H1 (cell line): ENCODE measurements around the gene BCO1. TPM values are rescaled to one million over a fixed set of nuclear protein-coding genes. Genes with fewer than 3 reads are reported as not detected.

Source experiments
- CTCF ChIA-PET: fragments of 300-600 bp; sonication (Branson Sonifier 250); formaldehyde crosslinking; loops from one replicate; lab custom pipeline; 2021; ENCODE audit not compliant: partially characterized antibody; lab: Charles Lee
- POLR2A ChIA-PET: fragments of 300-600 bp; sonication (Branson Sonifier 250); formaldehyde crosslinking; loops from one replicate; lab custom pipeline; 2021; ENCODE audit warnings: inconsistent platforms; ENCODE audit not compliant: partially characterized antibody; lab: Charles Lee
- DNase-seq, 2 experiments: peaks; one replicate each; pipeline versions ENCODE4 v3.0.0 to v3.0.0-alpha.2; 2010 to 2022; ENCODE audit warnings: low spot score in 2 of 2, low read depth in 1 of 2, mixed read lengths in 1 of 2
- FAIRE-seq: peaks from 2 replicates; lab custom pipeline; 2011; peaks lifted over from hg19 to GRCh38; lab: Jason Lieb, UNC
- H2AFZ ChIP-seq: 2 replicates; pipeline ENCODE4 v1.8.1; 2012; ENCODE audit warnings: low read length, inconsistent platforms
- H2AK5ac ChIP-seq: 2 replicates; pipeline ENCODE4 v1.6.1; 2013; ENCODE audit warnings: low read depth, low read length
- H2BK120ac ChIP-seq: replicated peaks from 2 replicates; pipeline ENCODE3; 2013; ENCODE audit warnings: low read depth, low read length, inconsistent platforms
- H2BK12ac ChIP-seq: 2 replicates; pipeline ENCODE4 v1.6.1; 2013; ENCODE audit warnings: low read depth, low read length
- H2BK15ac ChIP-seq: 2 replicates; pipeline ENCODE4 v1.6.1; 2013; ENCODE audit warnings: low read length
- H2BK20ac ChIP-seq: 2 replicates; pipeline ENCODE4 v1.6.1; 2013; ENCODE audit warnings: low read length
- H2BK5ac ChIP-seq: 2 replicates; pipeline ENCODE4 v1.6.1; 2013; ENCODE audit warnings: low read depth, low read length
- H3K14ac ChIP-seq: 2 replicates; pipeline ENCODE4 v1.6.1; 2013; ENCODE audit warnings: inconsistent platforms; ENCODE audit not compliant: insufficient read length
- H3K18ac ChIP-seq: 2 replicates; pipeline ENCODE4 v1.6.1; 2013; ENCODE audit warnings: low read length; ENCODE audit errors: extremely low read depth
- H3K23ac ChIP-seq: 2 replicates; pipeline ENCODE4 v1.6.1; 2013; ENCODE audit warnings: inconsistent platforms; ENCODE audit not compliant: insufficient read length
- H3K23me2 ChIP-seq: 2 replicates; pipeline ENCODE4 v1.6.1; 2013; ENCODE audit warnings: low read depth, low read length
- H3K27ac ChIP-seq: 2 replicates; pipeline ENCODE4 v1.6.1; 2011; ENCODE audit warnings: low read depth, low read length, inconsistent platforms
- H3K27me3 ChIP-seq, 4 experiments: replicated peaks in 1 of 4; 1 replicate in 1 of 4; 2 replicates in 3 of 4; pipeline versions ENCODE4 v1.6.1 to v1.8.1; 2011 to 2013; ENCODE audit warnings: low read length in 3 of 4, mild to moderate bottlenecking in 3 of 4, inconsistent platforms in 2 of 4, mixed read lengths in 2 of 4, moderate library complexity in 1 of 4; ENCODE audit not compliant: control insufficient read depth in 3 of 4, insufficient read depth in 3 of 4; ENCODE audit errors: extremely low read depth in 1 of 4
- H3K36me3 ChIP-seq, 4 experiments: 2 replicates each; pipeline versions ENCODE4 v1.6.1 to v1.8.1; 2011 to 2013; ENCODE audit warnings: mild to moderate bottlenecking in 4 of 4, low read length in 3 of 4, moderate library complexity in 2 of 4, control low read depth in 1 of 4, inconsistent platforms in 1 of 4; ENCODE audit not compliant: insufficient read depth in 4 of 4, control insufficient read depth in 2 of 4
- H3K4ac ChIP-seq: replicated peaks from 2 replicates; pipeline ENCODE3; 2013; ENCODE audit warnings: low read length, low read depth, mixed read lengths, inconsistent platforms; ENCODE audit not compliant: insufficient read length
- H3K4me1 ChIP-seq, 4 experiments: replicated peaks in 1 of 4; 1 replicate in 1 of 4; 2 replicates in 3 of 4; pipeline versions ENCODE4 v1.6.1 to v1.8.1; 2011 to 2013; ENCODE audit warnings: low read length in 3 of 4, inconsistent platforms in 2 of 4, mixed read lengths in 1 of 4; ENCODE audit not compliant: insufficient read depth in 4 of 4, control insufficient read depth in 3 of 4
- H3K4me2 ChIP-seq, 2 experiments: 2 replicates each; pipeline versions ENCODE4 v1.6.1 to v1.8.1; 2011 to 2013; ENCODE audit warnings: low read depth in 2 of 2, low read length in 2 of 2, control low read depth in 1 of 2, inconsistent platforms in 1 of 2, mild to moderate bottlenecking in 1 of 2; ENCODE audit not compliant: insufficient read depth in 1 of 2
- H3K4me3 ChIP-seq, 4 experiments: fragments of 200-600, 300-600 bp in 1 of 4; sonication (generic), shearing (Covaris generic), sonication (Bioruptor Twin) in 1 of 4; 2 replicates each; pipeline versions ENCODE4 v1.5.1 to v1.8.1; 2011 to 2016; ENCODE audit warnings: low read length in 4 of 4, low read depth in 3 of 4, control low read depth in 2 of 4, inconsistent platforms in 2 of 4, mild to moderate bottlenecking in 2 of 4, mixed read lengths in 1 of 4, moderate library complexity in 1 of 4; ENCODE audit not compliant: insufficient read depth in 2 of 4; ENCODE audit errors: extremely low read depth in 1 of 4
- H3K56ac ChIP-seq: replicated peaks from 2 replicates; pipeline ENCODE3; 2013; ENCODE audit warnings: low read depth, mild to moderate bottlenecking, mixed read lengths, low read length, inconsistent platforms; ENCODE audit not compliant: insufficient read length
- H3K79me1 ChIP-seq: 2 replicates; pipeline ENCODE4 v1.6.1; 2013; ENCODE audit warnings: low read depth, low read length, control low read depth
- H3K79me2 ChIP-seq, 2 experiments: 2 replicates each; pipeline versions ENCODE4 v1.6.1 to v1.8.1; 2012 to 2013; ENCODE audit warnings: low read length in 2 of 2, mild to moderate bottlenecking in 2 of 2, inconsistent platforms in 1 of 2; ENCODE audit not compliant: insufficient read depth in 2 of 2, control insufficient read depth in 1 of 2
- H3K9ac ChIP-seq, 4 experiments: replicated peaks in 1 of 4; 1 replicate in 1 of 4; 2 replicates in 3 of 4; pipeline versions ENCODE4 v1.6.1 to v1.8.1; 2011 to 2013; ENCODE audit warnings: low read depth in 3 of 4, low read length in 3 of 4, control low read depth in 2 of 4, mild to moderate bottlenecking in 2 of 4, moderate library complexity in 2 of 4, inconsistent platforms in 1 of 4; ENCODE audit errors: extremely low read depth in 1 of 4
- H3K9me3 ChIP-seq, 2 experiments: 2 replicates each; pipeline versions ENCODE4 v1.6.1 to v1.8.1; 2012 to 2013; ENCODE audit warnings: mild to moderate bottlenecking in 2 of 2, moderate library complexity in 2 of 2, control low read depth in 1 of 2, inconsistent platforms in 1 of 2, low read depth in 1 of 2, low read length in 1 of 2, mixed read lengths in 1 of 2; ENCODE audit not compliant: insufficient read depth in 2 of 2
- H4K20me1 ChIP-seq, 2 experiments: replicated peaks in 1 of 2; 2 replicates each; pipeline versions ENCODE3 to v1.8.1; 2011 to 2013; ENCODE audit warnings: inconsistent platforms in 2 of 2, low read length in 2 of 2, mild to moderate bottlenecking in 1 of 2; ENCODE audit not compliant: insufficient read depth in 2 of 2, control insufficient read depth in 1 of 2
- H4K5ac ChIP-seq: 2 replicates; pipeline ENCODE4 v1.6.1; 2013; ENCODE audit warnings: low read length, low read depth, mixed read lengths, inconsistent platforms; ENCODE audit not compliant: insufficient read length
- H4K8ac ChIP-seq: 2 replicates; pipeline ENCODE4 v1.8.0; 2013; ENCODE audit warnings: mild to moderate bottlenecking, moderate library complexity, low read length, inconsistent platforms; ENCODE audit not compliant: insufficient read depth; ENCODE audit errors: extremely low read depth
- H4K91ac ChIP-seq: replicated peaks from 2 replicates; pipeline ENCODE3; 2013; ENCODE audit warnings: low read length, mixed read lengths, inconsistent platforms; ENCODE audit not compliant: insufficient read length
- RBBP5 ChIP-seq: IDR thresholded peaks from 2 replicates; pipeline ENCODE4 v1.7.1; 2012; ENCODE audit warnings: low read depth, mild to moderate bottlenecking, inconsistent platforms, low read length, moderate library complexity, borderline replicate concordance
- RXRA ChIP-seq: IDR thresholded peaks from 2 replicates; pipeline ENCODE4 v1.6.1; 2011; ENCODE audit warnings: low read depth, mild to moderate bottlenecking, low read length, moderate library complexity; ENCODE audit not compliant: insufficient read depth
- WGBS, 2 experiments: shearing (Covaris generic) in 1 of 2; methylation state at CpG; one replicate each; pipeline versions ENCODE4 v1.1.6 to v1.1.7; 2013 to 2015; ENCODE audit warnings: low lambda C conversion rate in 2 of 2, mixed read lengths in 2 of 2, inconsistent platforms in 1 of 2, low coverage in 1 of 2, missing lambda C conversion rate in 1 of 2; ENCODE audit not compliant: insufficient replicate concordance in 2 of 2, insufficient coverage in 1 of 2, insufficient read length in 1 of 2; ENCODE audit errors: extremely low coverage in 1 of 2, missing lambda C conversion rate in 1 of 2; 5-methylcytosine and 5-hydroxymethylcytosine counted together
- polyA plus RNA-seq, 7 experiments: library from polyadenylated mRNA; depleted of rRNA in 3 of 7; stranded (reverse) in 5 of 7; unstranded in 2 of 7; fragments of >200 nt in 5 of 7; fragments of 200-250 nt in 2 of 7; gene quantifications; 1 replicate in 5 of 7; 2 replicates in 1 of 7; 4 replicates in 1 of 7; pipeline versions ENCODE4 v1.2.1 to v1.2.3, GENCODE V29; 2011 to 2013; ENCODE audit warnings: missing spikeins in 2 of 7, mixed read lengths in 2 of 7
- total RNA-seq: library from RNA; stranded (reverse); fragmentation: NEBNext Ultra II Directional; extraction: Animal tissue kit (Norgen Biotek cat#: 25700); gene quantifications from 2 replicates; pipeline ENCODE4 v1.2.1, GENCODE V29; 2021

BCO1 gene
- total and polyA plus RNA-seq, 2 of the 8 experiments (the other 6 are each of a cell fraction or from before 2014, with no cell fraction given) = 0.21 TPM; not detected in 1

- Histone ChIP-seq H2BK12ac (no peak overlapping the region), H2BK20ac (no peak overlapping the region), H3K14ac (no peak overlapping the region), H3K79me2 (peaks cover 12 to 83% of the 10 kb centered on the region in 2 experiments), H3K23ac (no peak overlapping the region), H4K20me1 (peaks cover 5 to 10% of the 10 kb centered on the region in 2 experiments), H3K36me3 (peaks cover 0 to 8% (median 0%) of the 10 kb centered on the region in 4 experiments; a peak in 2 of 8 replicates), H3K4me2 (peak overlapping the region; percentile 88 to 99), H3K56ac (no peak overlapping the region), H4K8ac (peak overlapping the region; percentile 97; the same call in 1 of the 2 replicates), H3K4me1 (peaks cover 0 to 13% (median 6%) of the 10 kb centered on the region in 4 experiments; a peak in 4 of 7 replicates), H3K4me3 (peak overlapping the region; percentile 94 to 98 (median 94)), H4K91ac (no peak overlapping the region), H3K9ac (peak overlapping the region; percentile 62 to 90 (median 82)), H2AFZ (no peak overlapping the region), H2BK15ac (no peak overlapping the region), H3K27ac (peak overlapping the region; percentile 85; the same call in 1 of the 2 replicates), H3K18ac (no peak overlapping the region), H3K9me3 (no peaks in the 10 kb centered on the region), H2AK5ac (no peak overlapping the region), H3K79me1 (peaks cover 8% of the 10 kb centered on the region; the same call in 1 of the 2 replicates), H3K23me2 (peaks cover 19% of the 10 kb centered on the region), H4K5ac (no peak overlapping the region), H3K27me3 (no peaks in the 10 kb centered on the region), H2BK120ac (no peak overlapping the region), H3K4ac (no peak overlapping the region), H2BK5ac (peak overlapping the region; percentile 72; the same call in 1 of the 2 replicates)
- FAIRE-seq (no peak), DNase-seq (peak in 1 of 2 experiments; percentile 62)
- ChIA-PET POLR2A (interaction anchor here (0.8 to 2.4 kb wide), 20 partner anchors 7 to 464 kb away, joined by 3 to 23 read pairs (median 4); partner anchors contain the start of genes BCO1 and PLCG2), CTCF (no interaction called here)
- WGBS, 2 experiments = 2% methylated on average over 39 of the region's 88 CpGs; no CpG with 5 or more reads in 1 of the 2 experiments
- TF ChIP-seq RXRA (no peak), RBBP5 (0 out of 2 replicates have a peak, but pooled peaks have one; percentile 7)
These were observed 77.0 kb downstream of the BCO1 start for GRCh38 chr16:81315271-81316175.
